ENCODE measurements around the gene HDAC4.

HDAC4 gene

DNA sequence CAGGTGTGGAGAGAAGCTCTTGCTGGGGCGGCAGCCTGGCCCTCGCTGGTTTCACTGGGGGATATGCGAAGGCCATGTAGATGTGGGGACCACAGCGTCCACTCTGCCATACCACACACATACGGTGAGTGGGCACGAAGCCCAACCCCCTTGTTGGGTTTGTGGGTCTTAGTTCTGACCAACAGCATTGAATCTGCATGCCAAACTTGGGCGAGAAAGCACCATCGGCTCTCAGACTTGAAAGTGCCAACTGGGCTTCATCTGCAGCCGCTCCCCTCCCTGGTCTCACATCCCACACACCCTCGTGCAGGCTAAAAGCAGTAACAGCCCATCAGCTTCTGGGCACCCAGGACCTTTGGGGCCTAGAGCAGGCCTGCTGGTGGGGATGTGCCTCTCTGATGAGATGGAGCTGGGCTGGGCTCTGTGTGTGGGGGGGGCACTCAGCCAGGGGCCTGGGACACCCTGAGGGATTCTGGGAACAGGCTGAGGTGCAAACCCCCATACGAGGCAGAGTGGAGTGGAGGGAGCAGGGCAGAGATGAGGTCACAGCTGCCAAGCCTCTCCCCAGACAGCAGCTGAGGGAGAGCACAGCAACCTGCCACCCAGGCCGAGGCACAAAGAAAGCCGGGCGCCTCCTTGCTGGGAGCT, 288.6 kb downstream of the HDAC4 start:
- Histone ChIP-seq H3K9me3 (ENCODE audit: control insufficient read depth, insufficient read depth, low read depth, low read length) (no peaks in the 10 kb centered on the region), H3K4me3 (ENCODE audit: low read depth, low read length) (no peak overlapping the region), H3K27ac (ENCODE audit: extremely low read depth, low read depth, low read length) (no peak overlapping the region), H3K4me1 (ENCODE audit: control insufficient read depth, insufficient read depth, low read length) (peaks cover 7% of the 10 kb centered on the region), H3K36me3 (ENCODE audit: control insufficient read depth in 2 of 2, insufficient read depth in 1 of 2, low read length in 2 of 2) (peaks cover 0 to 23% of the 10 kb centered on the region in 2 experiments; a peak in 1 of 3 replicates)
- POLR2A ChIA-PET, result no interaction called here
- TF ChIP-seq ZNF555 (tag by site-specific recombination; conservative IDR thresholded peaks at IDR 0.05) (no peak), HOXC10 (CRISPR knock-in tag; IDR thresholded peaks at IDR 0.05) (no peak), ZBTB21 (tag by site-specific recombination; IDR thresholded peaks at IDR 0.05) (no peak), ZNF544 (tag by site-specific recombination; IDR thresholded peaks at IDR 0.05) (no peak), GLI4 (tag by site-specific recombination; IDR thresholded peaks at IDR 0.05) (no peak), KLF16 (tag by site-specific recombination; IDR thresholded peaks at IDR 0.05) (no peak), ZNF558 (tag by site-specific recombination; IDR thresholded peaks at IDR 0.05) (no peak), ZNF658 (tag by site-specific recombination; IDR thresholded peaks at IDR 0.05) (no peak), SCRT1 (tag by site-specific recombination; IDR thresholded peaks at IDR 0.05; ENCODE audit: borderline replicate concordance) (no peak), ZNF785 (tag by site-specific recombination; IDR thresholded peaks at IDR 0.05) (no peak)
- TF ChIP-seq, protein P1, sequence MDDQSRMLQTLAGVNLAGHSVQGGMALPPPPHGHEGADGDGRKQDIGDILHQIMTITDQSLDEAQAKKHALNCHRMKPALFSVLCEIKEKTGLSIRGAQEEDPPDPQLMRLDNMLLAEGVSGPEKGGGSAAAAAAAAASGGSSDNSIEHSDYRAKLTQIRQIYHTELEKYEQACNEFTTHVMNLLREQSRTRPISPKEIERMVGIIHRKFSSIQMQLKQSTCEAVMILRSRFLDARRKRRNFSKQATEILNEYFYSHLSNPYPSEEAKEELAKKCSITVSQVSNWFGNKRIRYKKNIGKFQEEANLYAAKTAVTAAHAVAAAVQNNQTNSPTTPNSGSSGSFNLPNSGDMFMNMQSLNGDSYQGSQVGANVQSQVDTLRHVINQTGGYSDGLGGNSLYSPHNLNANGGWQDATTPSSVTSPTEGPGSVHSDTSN (CRISPR knock-in tag; IDR thresholded peaks at IDR 0.05), result no peak
- TF ChIP-seq, protein P2, sequence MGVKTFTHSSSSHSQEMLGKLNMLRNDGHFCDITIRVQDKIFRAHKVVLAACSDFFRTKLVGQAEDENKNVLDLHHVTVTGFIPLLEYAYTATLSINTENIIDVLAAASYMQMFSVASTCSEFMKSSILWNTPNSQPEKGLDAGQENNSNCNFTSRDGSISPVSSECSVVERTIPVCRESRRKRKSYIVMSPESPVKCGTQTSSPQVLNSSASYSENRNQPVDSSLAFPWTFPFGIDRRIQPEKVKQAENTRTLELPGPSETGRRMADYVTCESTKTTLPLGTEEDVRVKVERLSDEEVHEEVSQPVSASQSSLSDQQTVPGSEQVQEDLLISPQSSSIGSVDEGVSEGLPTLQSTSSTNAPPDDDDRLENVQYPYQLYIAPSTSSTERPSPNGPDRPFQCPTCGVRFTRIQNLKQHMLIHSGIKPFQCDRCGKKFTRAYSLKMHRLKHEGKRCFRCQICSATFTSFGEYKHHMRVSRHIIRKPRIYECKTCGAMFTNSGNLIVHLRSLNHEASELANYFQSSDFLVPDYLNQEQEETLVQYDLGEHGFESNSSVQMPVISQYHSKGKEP (tag by site-specific recombination; IDR thresholded peaks at IDR 0.05), result no peak
- CTCF ChIA-PET, result interaction anchor here (0.6 to 0.8 kb wide), 3 partner anchors 154 to 882 kb away, joined by 3 read pairs; no protein-coding TSS in a partner anchor

DNA sequence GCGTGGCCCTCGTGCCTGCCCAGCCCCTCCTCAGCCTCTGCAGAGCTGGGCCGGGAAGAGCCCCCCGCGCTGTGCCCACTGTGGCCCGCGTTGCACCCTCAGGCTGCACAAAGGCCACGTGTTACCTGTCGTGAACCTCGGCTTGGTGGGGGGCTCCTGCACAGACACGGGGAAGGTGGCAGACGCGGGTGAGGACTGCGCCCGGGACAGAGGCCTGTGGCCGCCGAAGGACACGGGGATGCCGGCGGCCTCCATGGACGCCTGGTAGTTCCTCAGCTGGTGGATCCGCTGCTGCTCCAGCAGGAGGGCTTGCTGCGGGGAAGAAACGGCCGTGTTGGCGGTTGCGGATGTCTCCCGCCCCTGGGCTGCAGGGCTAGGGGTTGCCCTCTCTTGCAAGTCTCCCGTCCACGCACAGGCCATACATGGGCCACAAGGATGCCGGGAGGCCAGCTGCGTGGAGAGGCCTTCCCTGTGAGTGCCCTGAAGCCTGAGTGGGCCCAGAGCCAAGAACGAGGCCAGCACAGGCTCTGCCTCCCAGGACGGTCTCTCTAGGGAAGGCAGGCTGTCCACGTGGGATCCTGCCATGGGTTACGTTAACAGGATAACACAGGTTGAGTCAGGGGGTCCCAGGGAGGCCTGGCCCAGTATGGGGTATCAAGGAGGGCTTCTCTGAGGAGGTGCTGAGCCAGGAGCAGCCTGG, 289.3 kb downstream of the HDAC4 start:
- Histone ChIP-seq H3K27ac (ENCODE audit: extremely low read depth, low read depth, low read length) (no peak overlapping the region), H3K4me3 (ENCODE audit: low read depth, low read length) (no peak overlapping the region), H3K9me3 (ENCODE audit: control insufficient read depth, insufficient read depth, low read depth, low read length) (no peaks in the 10 kb centered on the region), H3K4me1 (ENCODE audit: control insufficient read depth, insufficient read depth, low read length) (peaks cover 7% of the 10 kb centered on the region), H3K36me3 (ENCODE audit: control insufficient read depth in 2 of 2, insufficient read depth in 1 of 2, low read length in 2 of 2) (peaks cover 0 to 23% of the 10 kb centered on the region in 2 experiments; a peak in 1 of 3 replicates)
- ChIA-PET CTCF (interaction anchor here (0.6 kb wide), 1 partner anchor 356 kb away, joined by 3 read pairs; no protein-coding TSS in a partner anchor), POLR2A (no interaction called here)
- no peak for TF ChIP-seq ZNF37A (tag by site-specific recombination; IDR thresholded peaks at IDR 0.05)
- TF ChIP-seq ZNF600 (tag by site-specific recombination; IDR thresholded peaks at IDR 0.05), result no peak
- no peak for TF ChIP-seq ZNF138 (tag by site-specific recombination; IDR thresholded peaks at IDR 0.05; ENCODE audit: borderline replicate concordance)
- no peak for TF ChIP-seq ZNF174 (tag by site-specific recombination; IDR thresholded peaks at IDR 0.05)
- no peak for TF ChIP-seq ZNF521 (tag by site-specific recombination; IDR thresholded peaks at IDR 0.05)
- TF ChIP-seq, protein P3, sequence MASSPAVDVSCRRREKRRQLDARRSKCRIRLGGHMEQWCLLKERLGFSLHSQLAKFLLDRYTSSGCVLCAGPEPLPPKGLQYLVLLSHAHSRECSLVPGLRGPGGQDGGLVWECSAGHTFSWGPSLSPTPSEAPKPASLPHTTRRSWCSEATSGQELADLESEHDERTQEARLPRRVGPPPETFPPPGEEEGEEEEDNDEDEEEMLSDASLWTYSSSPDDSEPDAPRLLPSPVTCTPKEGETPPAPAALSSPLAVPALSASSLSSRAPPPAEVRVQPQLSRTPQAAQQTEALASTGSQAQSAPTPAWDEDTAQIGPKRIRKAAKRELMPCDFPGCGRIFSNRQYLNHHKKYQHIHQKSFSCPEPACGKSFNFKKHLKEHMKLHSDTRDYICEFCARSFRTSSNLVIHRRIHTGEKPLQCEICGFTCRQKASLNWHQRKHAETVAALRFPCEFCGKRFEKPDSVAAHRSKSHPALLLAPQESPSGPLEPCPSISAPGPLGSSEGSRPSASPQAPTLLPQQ (tag by site-specific recombination; IDR thresholded peaks at IDR 0.05), result no peak
- TF ChIP-seq OVOL3 (tag by site-specific recombination; IDR thresholded peaks at IDR 0.05), result no peak
- TF ChIP-seq, protein P4, sequence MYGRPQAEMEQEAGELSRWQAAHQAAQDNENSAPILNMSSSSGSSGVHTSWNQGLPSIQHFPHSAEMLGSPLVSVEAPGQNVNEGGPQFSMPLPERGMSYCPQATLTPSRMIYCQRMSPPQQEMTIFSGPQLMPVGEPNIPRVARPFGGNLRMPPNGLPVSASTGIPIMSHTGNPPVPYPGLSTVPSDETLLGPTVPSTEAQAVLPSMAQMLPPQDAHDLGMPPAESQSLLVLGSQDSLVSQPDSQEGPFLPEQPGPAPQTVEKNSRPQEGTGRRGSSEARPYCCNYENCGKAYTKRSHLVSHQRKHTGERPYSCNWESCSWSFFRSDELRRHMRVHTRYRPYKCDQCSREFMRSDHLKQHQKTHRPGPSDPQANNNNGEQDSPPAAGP (tag by site-specific recombination; IDR thresholded peaks at IDR 0.05), result no peak
- TF ChIP-seq ZNF350 (tag by site-specific recombination; IDR thresholded peaks at IDR 0.05), result no peak
- TF ChIP-seq ZNF561 (tag by site-specific recombination; IDR thresholded peaks at IDR 0.05; ENCODE audit: borderline replicate concordance), result no peak
- no peak for TF ChIP-seq ZBTB21 (tag by site-specific recombination; IDR thresholded peaks at IDR 0.05)
- TF ChIP-seq, protein P5, sequence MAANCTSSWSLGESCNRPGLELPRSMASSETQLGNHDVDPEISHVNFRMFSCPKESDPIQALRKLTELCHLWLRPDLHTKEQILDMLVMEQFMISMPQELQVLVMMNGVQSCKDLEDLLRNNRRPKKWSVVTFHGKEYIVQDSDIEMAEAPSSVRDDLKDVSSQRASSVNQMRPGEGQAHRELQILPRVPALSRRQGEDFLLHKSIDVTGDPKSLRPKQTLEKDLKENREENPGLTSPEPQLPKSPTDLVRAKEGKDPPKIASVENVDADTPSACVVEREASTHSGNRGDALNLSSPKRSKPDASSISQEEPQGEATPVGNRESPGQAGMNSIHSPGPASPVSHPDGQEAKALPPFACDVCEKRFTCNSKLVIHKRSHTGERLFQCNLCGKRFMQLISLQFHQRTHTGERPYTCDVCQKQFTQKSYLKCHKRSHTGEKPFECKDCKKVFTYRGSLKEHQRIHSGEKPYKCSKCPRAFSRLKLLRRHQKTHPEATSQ (tag by site-specific recombination; IDR thresholded peaks at IDR 0.05), result no peak
- no peak for TF ChIP-seq GLIS1 (tag by site-specific recombination; IDR thresholded peaks at IDR 0.05)
- TF ChIP-seq, protein P6, sequence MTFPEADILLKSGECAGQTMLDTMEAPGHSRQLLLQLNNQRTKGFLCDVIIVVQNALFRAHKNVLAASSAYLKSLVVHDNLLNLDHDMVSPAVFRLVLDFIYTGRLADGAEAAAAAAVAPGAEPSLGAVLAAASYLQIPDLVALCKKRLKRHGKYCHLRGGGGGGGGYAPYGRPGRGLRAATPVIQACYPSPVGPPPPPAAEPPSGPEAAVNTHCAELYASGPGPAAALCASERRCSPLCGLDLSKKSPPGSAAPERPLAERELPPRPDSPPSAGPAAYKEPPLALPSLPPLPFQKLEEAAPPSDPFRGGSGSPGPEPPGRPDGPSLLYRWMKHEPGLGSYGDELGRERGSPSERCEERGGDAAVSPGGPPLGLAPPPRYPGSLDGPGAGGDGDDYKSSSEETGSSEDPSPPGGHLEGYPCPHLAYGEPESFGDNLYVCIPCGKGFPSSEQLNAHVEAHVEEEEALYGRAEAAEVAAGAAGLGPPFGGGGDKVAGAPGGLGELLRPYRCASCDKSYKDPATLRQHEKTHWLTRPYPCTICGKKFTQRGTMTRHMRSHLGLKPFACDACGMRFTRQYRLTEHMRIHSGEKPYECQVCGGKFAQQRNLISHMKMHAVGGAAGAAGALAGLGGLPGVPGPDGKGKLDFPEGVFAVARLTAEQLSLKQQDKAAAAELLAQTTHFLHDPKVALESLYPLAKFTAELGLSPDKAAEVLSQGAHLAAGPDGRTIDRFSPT (tag by site-specific recombination; IDR thresholded peaks at IDR 0.05), result no peak
